ENCODE results near the gene ENGASE. TPM values are rescaled to one million over a fixed set of nuclear protein-coding genes. Genes with fewer than 3 reads are reported as not detected.

ENGASE gene
- total and polyA plus RNA-seq, 2 donors from 2014 or later: 14.3 to 49.3 TPM

GRCh38 chr17:79034931-79035485, 39.6 kb upstream of the ENGASE start:
- Histone ChIP-seq H3K4me1 (ENCODE audit: control insufficient read depth in 2 of 3, insufficient read depth in 2 of 3, low read depth in 1 of 3, low read length in 3 of 3) (no peaks in the 10 kb centered on the region), H3K9ac (ENCODE audit: low read length in 3 of 3) (no peak overlapping the region), H3K27me3 (ENCODE audit: control insufficient read depth, insufficient read depth, low read length) (no peaks in the 10 kb centered on the region), H3K36me3 (ENCODE audit: control insufficient read depth in 2 of 3, insufficient read depth in 3 of 3, low read length in 3 of 3) (no peaks in the 10 kb centered on the region), H3K27ac (ENCODE audit: low read depth in 2 of 2, low read length in 2 of 2) (no peak overlapping the region), H3K9me3 (ENCODE audit: control insufficient read depth in 2 of 3, insufficient read depth in 1 of 3, low read length in 3 of 3) (no peaks in the 10 kb centered on the region), H3K4me3 (ENCODE audit: low read length in 3 of 3) (no peak overlapping the region)
- intact Hi-C loops (cut with DNase I): no loop called here
- FAIRE-seq (no peak), DNase-seq (no peak)
- no peak for TF ChIP-seq CTCF (IDR thresholded peaks at IDR 0.05; ENCODE audit: borderline replicate concordance, extremely low read depth, insufficient read depth)

GRCh38 chr17:79035686-79036085, 38.9 kb upstream of the ENGASE start:
- no peaks in the 10 kb centered on the region for H3K9me3 ChIP-seq (ENCODE audit: control insufficient read depth in 2 of 3, insufficient read depth in 1 of 3, low read length in 3 of 3)
- H3K36me3 ChIP-seq (ENCODE audit: control insufficient read depth in 2 of 3, insufficient read depth in 3 of 3, low read length in 3 of 3): no peaks in the 10 kb centered on the region
- no peaks in the 10 kb centered on the region for H3K27me3 ChIP-seq (ENCODE audit: control insufficient read depth, insufficient read depth, low read length)
- no peak for TF ChIP-seq CTCF (IDR thresholded peaks at IDR 0.05; ENCODE audit: borderline replicate concordance, extremely low read depth, insufficient read depth)
- no peak overlapping the region for H3K27ac ChIP-seq (ENCODE audit: low read depth in 2 of 2, low read length in 2 of 2)
- no peak for FAIRE-seq
- intact Hi-C loops (cut with DNase I): no loop called here
- no peak for DNase-seq
- no peaks in the 10 kb centered on the region for H3K4me1 ChIP-seq (ENCODE audit: control insufficient read depth in 2 of 3, insufficient read depth in 2 of 3, low read depth in 1 of 3, low read length in 3 of 3)
- no peak overlapping the region for H3K9ac ChIP-seq (ENCODE audit: low read length in 3 of 3)
- H3K4me3 ChIP-seq (ENCODE audit: low read length in 3 of 3): no peak overlapping the region

- Histone ChIP-seq H3K4me1 (ENCODE audit: control insufficient read depth in 2 of 3, insufficient read depth in 2 of 3, low read depth in 1 of 3, low read length in 3 of 3) (no peaks in the 10 kb centered on the region), H3K4me3 (ENCODE audit: low read length in 3 of 3) (no peak overlapping the region), H3K27me3 (ENCODE audit: control insufficient read depth, insufficient read depth, low read length) (no peaks in the 10 kb centered on the region), H3K9me3 (ENCODE audit: control insufficient read depth in 2 of 3, insufficient read depth in 1 of 3, low read length in 3 of 3) (no peaks in the 10 kb centered on the region), H3K27ac (ENCODE audit: low read depth in 2 of 2, low read length in 2 of 2) (no peak overlapping the region), H3K36me3 (ENCODE audit: control insufficient read depth in 2 of 3, insufficient read depth in 3 of 3, low read length in 3 of 3) (no peaks in the 10 kb centered on the region), H3K9ac (ENCODE audit: low read length in 3 of 3) (no peak overlapping the region)
- no peak for TF ChIP-seq CTCF (IDR thresholded peaks at IDR 0.05; ENCODE audit: borderline replicate concordance, extremely low read depth, insufficient read depth)
- FAIRE-seq: no peak
- intact Hi-C loops (cut with DNase I): no loop called here
- DNase-seq: no peak
Observed at GRCh38 chr17:79036181-79036580, 38.4 kb upstream of the ENGASE start.

GRCh38 chr17:79036596-79036995, 38.0 kb upstream of the ENGASE start:
- no peak for FAIRE-seq
- Histone ChIP-seq H3K4me3 (ENCODE audit: low read length in 3 of 3) (no peak overlapping the region), H3K27me3 (ENCODE audit: control insufficient read depth, insufficient read depth, low read length) (no peaks in the 10 kb centered on the region), H3K9ac (ENCODE audit: low read length in 3 of 3) (no peak overlapping the region), H3K27ac (ENCODE audit: low read depth in 2 of 2, low read length in 2 of 2) (no peak overlapping the region), H3K4me1 (ENCODE audit: control insufficient read depth in 2 of 3, insufficient read depth in 2 of 3, low read depth in 1 of 3, low read length in 3 of 3) (no peaks in the 10 kb centered on the region), H3K9me3 (ENCODE audit: control insufficient read depth in 2 of 3, insufficient read depth in 1 of 3, low read length in 3 of 3) (no peaks in the 10 kb centered on the region), H3K36me3 (ENCODE audit: control insufficient read depth in 2 of 3, insufficient read depth in 3 of 3, low read length in 3 of 3) (no peaks in the 10 kb centered on the region)
- no peak for DNase-seq
- TF ChIP-seq CTCF (IDR thresholded peaks at IDR 0.05; ENCODE audit: borderline replicate concordance, extremely low read depth, insufficient read depth): no peak
- intact Hi-C loops (cut with DNase I): no loop called here

All from kidney (tissue), 14 donors.